ENCODE data around the gene CSPG5.

GRCh38 chr3:47592066-47592795 is 13.6 kb upstream of the CSPG5 start:
- no peak for TF ChIP-seq POLR2A (IDR thresholded peaks at IDR 0.05)
- no peak for TF ChIP-seq CTCF (IDR thresholded peaks at IDR 0.05)

All from uterus (tissue), 2 donors.